ENCODE measurements around the gene SETD5. TPM values are rescaled to one million over a fixed set of nuclear protein-coding genes. Genes with fewer than 3 reads are reported as not detected.

SETD5 gene
- total and polyA plus RNA-seq, 7 donors, result 8.6 to 149 (median 69.9) TPM

DNA sequence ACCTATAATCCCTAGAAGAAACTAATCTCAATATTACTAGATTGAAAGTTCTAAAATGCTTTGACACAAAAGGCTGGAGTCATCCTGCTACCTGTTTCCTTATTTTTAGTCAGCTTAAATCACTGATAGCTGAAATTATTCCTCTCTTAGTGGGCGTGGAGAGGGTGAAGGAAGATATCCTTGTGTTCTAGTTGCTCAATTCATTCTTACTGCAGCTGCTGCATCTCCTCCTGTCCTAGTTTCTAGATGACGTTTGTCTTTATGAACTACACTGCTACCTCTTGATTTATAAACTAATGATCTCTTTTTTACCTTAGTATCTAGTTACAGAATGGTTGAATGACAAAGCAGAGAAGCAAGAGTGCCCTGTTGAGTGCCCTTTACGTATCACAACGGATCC, 50.7 kb downstream of the SETD5 start:
- no peaks in the 10 kb centered on the region for H3K27me3 ChIP-seq
- no peak overlapping the region for H3K27ac ChIP-seq
- no peak overlapping the region for H3K4me3 ChIP-seq
- peaks cover 36 to 97% (median 59%) of the 10 kb centered on the region in 4 donors for H3K36me3 ChIP-seq
- no peak for DNase-seq
- no peak for TF ChIP-seq POLR2A (IDR thresholded peaks at IDR 0.05)
- no peak for TF ChIP-seq EP300 (IDR thresholded peaks at IDR 0.05)
- no peak for TF ChIP-seq POLR2AphosphoS5 (IDR thresholded peaks at IDR 0.05)
- TF ChIP-seq, protein P1, sequence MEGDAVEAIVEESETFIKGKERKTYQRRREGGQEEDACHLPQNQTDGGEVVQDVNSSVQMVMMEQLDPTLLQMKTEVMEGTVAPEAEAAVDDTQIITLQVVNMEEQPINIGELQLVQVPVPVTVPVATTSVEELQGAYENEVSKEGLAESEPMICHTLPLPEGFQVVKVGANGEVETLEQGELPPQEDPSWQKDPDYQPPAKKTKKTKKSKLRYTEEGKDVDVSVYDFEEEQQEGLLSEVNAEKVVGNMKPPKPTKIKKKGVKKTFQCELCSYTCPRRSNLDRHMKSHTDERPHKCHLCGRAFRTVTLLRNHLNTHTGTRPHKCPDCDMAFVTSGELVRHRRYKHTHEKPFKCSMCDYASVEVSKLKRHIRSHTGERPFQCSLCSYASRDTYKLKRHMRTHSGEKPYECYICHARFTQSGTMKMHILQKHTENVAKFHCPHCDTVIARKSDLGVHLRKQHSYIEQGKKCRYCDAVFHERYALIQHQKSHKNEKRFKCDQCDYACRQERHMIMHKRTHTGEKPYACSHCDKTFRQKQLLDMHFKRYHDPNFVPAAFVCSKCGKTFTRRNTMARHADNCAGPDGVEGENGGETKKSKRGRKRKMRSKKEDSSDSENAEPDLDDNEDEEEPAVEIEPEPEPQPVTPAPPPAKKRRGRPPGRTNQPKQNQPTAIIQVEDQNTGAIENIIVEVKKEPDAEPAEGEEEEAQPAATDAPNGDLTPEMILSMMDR (IDR thresholded peaks at IDR 0.05), result no peak
- H3K9me3 ChIP-seq, result no peaks in the 10 kb centered on the region
- H3K4me1 ChIP-seq, result peaks cover 0 to 6% (median 0%) of the 10 kb centered on the region in 4 donors
- intact Hi-C loops (cut with DNase I), result no loop called here
- WGBS, 2 donors, result 85 to 90% methylated on average over 4 of the region's 4 CpGs

DNA sequence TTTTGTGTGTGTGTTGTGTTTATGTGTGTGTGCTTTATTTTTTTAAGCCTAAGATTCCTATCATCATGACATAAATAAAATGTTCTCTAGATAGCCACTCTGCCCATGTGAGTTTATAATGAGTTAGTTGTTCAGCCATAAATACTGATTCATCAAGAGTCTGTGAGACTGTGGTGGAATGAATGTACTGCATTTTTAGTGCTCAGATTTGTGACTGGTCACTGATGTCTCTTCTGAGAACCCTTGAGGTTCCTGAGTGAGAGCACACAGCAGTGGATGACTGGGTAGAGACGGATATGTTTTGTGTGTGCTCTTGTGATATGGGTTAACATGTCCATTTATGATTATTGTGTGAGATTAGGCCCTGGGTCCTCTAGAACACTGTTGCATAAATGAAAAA, 51.2 kb downstream of the SETD5 start:
- WGBS, 2 donors, result 86 to 93% methylated on average over 1 of the region's 1 CpG
- Histone ChIP-seq H3K27ac (no peak overlapping the region), H3K4me1 (peaks cover 0 to 6% (median 0%) of the 10 kb centered on the region in 4 donors), H3K36me3 (peaks cover 32 to 97% (median 56%) of the 10 kb centered on the region in 4 donors), H3K9me3 (no peaks in the 10 kb centered on the region), H3K4me3 (no peak overlapping the region), H3K27me3 (no peaks in the 10 kb centered on the region)
- DNase-seq, result no peak
- TF ChIP-seq POLR2AphosphoS5 (IDR thresholded peaks at IDR 0.05) (no peak), EP300 (IDR thresholded peaks at IDR 0.05) (no peak), POLR2A (IDR thresholded peaks at IDR 0.05) (no peak)
- TF ChIP-seq, protein P1 (IDR thresholded peaks at IDR 0.05), result no peak
- intact Hi-C loops (cut with DNase I), result no loop called here

DNA sequence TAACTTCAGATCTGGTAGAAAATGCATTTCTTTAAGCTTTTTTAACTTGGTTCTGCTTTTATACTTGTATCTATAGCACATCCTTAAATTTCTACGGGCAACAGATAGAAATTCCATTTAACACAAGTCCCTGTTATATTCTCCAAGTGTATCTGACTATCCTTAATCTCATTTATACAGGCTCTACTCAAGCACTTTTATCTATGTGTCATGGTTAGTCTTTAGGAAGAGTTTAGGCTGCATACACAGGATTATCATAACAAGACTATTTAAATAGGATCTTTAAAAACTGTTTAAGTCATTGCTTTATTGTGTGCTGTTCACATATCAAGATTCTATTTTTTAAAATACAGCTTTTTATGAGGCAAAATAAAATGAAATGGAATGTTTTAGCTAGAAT, 52.7 kb downstream of the SETD5 start:
- no peak for DNase-seq
- no peaks in the 10 kb centered on the region for H3K27me3 ChIP-seq
- no peaks in the 10 kb centered on the region for H3K9me3 ChIP-seq
- WGBS, 2 donors, result 91 to 99% methylated on average over 1 of the region's 1 CpG
- peaks cover 24 to 97% (median 52%) of the 10 kb centered on the region in 4 donors for H3K36me3 ChIP-seq
- TF ChIP-seq POLR2AphosphoS5 (IDR thresholded peaks at IDR 0.05), result no peak
- no peak for TF ChIP-seq EP300 (IDR thresholded peaks at IDR 0.05)
- TF ChIP-seq, protein P1 (IDR thresholded peaks at IDR 0.05), result no peak
- TF ChIP-seq POLR2A (IDR thresholded peaks at IDR 0.05), result no peak
- intact Hi-C loops (cut with DNase I), result no loop called here
- no peak overlapping the region for H3K4me3 ChIP-seq
- H3K4me1 ChIP-seq, result peaks cover 0 to 6% (median 0%) of the 10 kb centered on the region in 4 donors
- no peak overlapping the region for H3K27ac ChIP-seq

DNA sequence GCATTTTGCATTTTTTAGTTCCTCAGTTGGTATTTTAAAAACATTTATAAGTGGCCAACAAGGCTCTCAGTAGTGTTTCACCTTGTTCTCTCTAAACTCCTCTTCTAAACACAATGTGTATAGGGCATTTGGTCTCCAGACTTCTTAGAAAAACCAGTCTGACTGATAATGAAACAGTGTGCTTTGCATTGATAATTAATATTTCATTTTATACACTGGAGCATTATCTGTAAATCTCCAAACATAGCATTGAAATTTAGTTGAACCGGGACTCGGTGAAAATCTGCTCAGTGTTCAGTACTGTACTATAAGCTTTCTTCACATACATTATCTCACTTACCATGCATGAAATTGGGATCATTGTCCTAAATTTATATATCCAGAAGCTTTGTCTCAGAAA, 53.6 kb downstream of the SETD5 start:
- TF ChIP-seq, protein P1 (IDR thresholded peaks at IDR 0.05), result no peak
- TF ChIP-seq POLR2AphosphoS5 (IDR thresholded peaks at IDR 0.05), result no peak
- TF ChIP-seq POLR2A (IDR thresholded peaks at IDR 0.05), result no peak
- no peak for TF ChIP-seq EP300 (IDR thresholded peaks at IDR 0.05)
- intact Hi-C loops (cut with DNase I), result no loop called here

DNA sequence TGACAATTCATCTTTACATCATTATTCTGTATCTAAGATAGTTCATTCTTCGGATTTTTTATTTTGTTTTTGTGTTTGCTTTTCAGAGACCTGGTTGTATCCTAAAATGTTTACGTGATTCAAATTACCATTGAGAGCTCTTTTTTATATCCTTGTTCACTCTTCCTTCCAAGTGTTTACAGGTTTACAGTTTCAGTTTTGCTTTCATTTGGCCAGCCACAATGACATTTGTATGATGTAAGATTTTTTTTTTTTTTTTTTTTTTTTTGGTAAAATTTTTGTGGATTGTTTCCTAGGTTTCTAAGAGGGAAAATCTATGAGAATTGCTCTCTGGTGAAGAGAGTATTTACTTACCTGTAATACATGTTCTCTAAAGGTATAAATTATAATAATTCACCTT, 55.0 kb downstream of the SETD5 start:
- Histone ChIP-seq H3K27ac (peak overlapping the region in 1 of 4 donors; percentile 31), H3K4me3 (no peak overlapping the region), H3K9me3 (no peaks in the 10 kb centered on the region), H3K4me1 (peaks cover 0 to 6% (median 0%) of the 10 kb centered on the region in 4 donors), H3K27me3 (no peaks in the 10 kb centered on the region), H3K36me3 (peaks cover 19 to 97% (median 45%) of the 10 kb centered on the region in 4 donors)
- 43 to 67% methylated on average over 2 of the region's 2 CpGs for WGBS, 2 donors
- TF ChIP-seq POLR2A (IDR thresholded peaks at IDR 0.05) (no peak), EP300 (IDR thresholded peaks at IDR 0.05) (no peak), POLR2AphosphoS5 (IDR thresholded peaks at IDR 0.05) (no peak)
- TF ChIP-seq, protein P1 (IDR thresholded peaks at IDR 0.05), result no peak
- no peak for DNase-seq
- intact Hi-C loops (cut with DNase I), result no loop called here

More for the DNA sequence above, 53.6 kb downstream of the SETD5 start:
- no peak overlapping the region for H3K4me3 ChIP-seq
- peaks cover 24 to 97% (median 57%) of the 10 kb centered on the region in 4 donors for H3K36me3 ChIP-seq
- no peaks in the 10 kb centered on the region for H3K27me3 ChIP-seq
- H3K4me1 ChIP-seq, result peaks cover 0 to 6% (median 0%) of the 10 kb centered on the region in 4 donors
- no peak for DNase-seq
- 92 to 95% methylated on average over 2 of the region's 2 CpGs for WGBS, 2 donors
- no peak overlapping the region for H3K27ac ChIP-seq
- no peaks in the 10 kb centered on the region for H3K9me3 ChIP-seq
